Cerebellar nuclear complex (tissue), 1 donor: ENCODE results near the gene STX10.
A peak's percentile ranks its signal among the peaks of the same experiment; 100 is the strongest.

ENCODE experiments used
- DNase-seq, 2 experiments: peaks; one replicate each; lab custom pipeline; 2025; lab: John Stamatoyannopoulos, UW

The STX10 gene

DNA sequence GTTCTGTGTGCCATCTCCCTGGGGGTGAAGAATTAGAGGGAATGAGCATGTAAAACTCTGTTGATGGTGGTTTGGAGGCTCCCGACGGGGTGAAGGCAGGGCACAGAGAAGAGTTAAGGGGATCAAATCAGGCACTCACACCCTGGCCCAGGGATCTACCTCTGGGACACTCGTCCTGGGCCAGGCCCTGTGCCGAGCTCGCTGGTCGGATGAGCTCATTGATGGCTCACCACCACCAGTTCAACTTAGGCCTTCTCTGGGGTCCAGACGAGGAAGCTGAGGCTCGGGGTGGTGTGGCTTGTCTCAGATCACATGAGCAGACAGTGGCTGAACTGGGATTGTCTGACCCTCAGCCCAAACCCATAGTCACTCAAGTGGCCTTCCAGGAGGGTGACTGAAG, 30.5 kb downstream of the STX10 start:
- no peak for DNase-seq

DNA sequence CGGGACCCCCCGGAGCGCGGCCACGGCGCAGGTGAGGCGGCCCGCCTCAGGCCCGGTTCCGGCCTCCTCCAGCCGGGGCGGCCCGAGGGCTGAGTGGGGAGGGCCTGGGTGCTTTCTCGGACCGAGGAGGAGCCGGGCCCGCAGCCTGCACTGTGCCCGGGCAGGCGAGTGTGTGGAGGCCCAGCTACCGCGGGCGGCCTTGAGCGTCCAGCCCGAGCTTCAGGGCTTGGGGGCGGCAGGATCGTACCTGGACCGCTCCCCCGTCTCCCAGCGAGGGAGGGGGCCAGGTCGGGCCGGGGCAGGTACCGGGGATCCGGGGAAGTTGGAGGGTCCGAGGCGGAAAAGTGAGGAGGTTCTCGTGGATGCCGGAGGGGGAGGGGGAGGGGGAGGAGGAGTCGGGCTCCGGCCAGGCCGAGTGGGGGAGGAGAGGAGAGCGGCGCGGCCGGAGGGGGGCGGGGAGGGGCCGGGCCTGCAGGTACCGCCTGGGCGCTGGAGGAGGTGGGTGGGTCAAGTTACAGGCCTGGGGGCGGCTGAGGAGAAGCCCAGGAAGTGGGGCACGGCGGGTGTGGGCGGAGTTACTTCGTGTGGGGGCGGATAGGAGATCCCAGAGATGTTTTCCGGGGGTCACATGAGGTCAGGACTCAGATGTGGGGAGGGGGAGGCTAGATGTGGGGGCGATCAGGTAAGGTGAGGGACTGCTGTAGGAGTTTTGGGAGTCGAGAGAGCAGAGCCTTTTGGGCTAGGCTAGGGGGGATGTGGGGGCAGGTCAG, 31.6 kb downstream of the STX10 start:
- DNase-seq, result no peak

DNA sequence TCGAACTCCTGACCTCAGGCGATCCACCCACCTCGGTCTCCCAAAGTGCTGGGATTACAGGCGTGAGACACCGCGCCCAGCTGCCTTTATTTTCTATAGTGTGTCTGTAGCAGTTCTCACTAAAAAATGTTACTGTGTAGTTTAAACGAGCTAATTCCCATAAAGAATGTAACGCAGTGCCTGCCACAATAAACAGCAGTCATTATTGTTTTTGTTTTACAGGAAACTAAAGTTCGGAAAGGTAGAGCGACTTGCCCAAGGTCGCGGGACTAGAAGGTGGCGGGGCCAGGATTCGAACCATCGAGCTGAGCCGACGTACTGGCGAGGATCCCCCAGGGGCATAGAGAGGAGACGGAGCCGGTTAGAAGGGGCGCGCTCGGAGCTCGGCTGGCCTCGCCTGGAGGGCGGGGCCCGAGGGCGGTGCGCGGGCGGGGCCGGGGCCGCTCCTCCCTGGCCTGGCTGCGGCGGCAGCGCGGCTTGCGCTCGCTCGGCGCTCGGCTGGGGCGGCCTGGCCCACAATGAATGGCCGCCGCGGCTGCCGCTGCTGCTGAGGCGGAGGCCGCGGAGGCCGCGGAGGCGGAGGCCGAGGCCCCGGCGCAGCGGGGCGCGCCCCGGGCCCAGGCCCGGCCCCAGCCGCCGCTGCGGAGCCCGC, 32.3 kb downstream of the STX10 start, which contains the start of gene NACC1:
NACC1 (plus strand) TSS at position 493 of the 652 bp plus-strand sequence. CDS start 16,944 bp downstream, outside the sequence.
- DNase-seq, result peak in 1 of 2 experiments; percentile 65

DNA sequence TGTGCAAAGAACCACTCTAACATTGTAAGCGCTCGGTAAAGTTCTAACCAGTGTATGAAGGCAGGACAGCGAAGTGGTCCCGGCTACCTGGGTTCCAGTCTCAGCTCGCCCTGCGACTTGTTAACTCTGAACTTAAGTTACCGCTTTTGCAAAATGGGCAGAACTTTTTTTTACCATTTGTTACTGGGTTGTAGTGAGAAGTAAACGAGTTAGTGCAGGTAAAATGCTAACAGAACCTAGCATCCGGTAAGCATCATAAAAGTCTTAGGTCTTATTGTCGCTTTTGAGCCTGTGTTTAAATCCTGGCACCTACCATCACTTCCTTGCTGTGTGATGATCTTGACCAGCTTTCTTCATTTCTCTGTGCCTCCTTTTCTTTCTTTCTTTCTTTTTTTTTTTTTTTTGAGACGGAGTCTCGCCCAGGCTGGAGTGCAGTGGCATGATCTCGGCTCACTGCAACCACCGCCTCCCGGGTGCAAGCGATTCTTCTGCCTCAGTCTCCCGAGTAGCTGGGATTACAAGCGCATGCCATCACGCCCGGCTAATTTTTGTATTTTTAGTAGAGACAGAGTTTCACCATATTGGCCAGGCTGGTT, 32.9 kb downstream of the STX10 start:
- DNase-seq, result no peak

DNA sequence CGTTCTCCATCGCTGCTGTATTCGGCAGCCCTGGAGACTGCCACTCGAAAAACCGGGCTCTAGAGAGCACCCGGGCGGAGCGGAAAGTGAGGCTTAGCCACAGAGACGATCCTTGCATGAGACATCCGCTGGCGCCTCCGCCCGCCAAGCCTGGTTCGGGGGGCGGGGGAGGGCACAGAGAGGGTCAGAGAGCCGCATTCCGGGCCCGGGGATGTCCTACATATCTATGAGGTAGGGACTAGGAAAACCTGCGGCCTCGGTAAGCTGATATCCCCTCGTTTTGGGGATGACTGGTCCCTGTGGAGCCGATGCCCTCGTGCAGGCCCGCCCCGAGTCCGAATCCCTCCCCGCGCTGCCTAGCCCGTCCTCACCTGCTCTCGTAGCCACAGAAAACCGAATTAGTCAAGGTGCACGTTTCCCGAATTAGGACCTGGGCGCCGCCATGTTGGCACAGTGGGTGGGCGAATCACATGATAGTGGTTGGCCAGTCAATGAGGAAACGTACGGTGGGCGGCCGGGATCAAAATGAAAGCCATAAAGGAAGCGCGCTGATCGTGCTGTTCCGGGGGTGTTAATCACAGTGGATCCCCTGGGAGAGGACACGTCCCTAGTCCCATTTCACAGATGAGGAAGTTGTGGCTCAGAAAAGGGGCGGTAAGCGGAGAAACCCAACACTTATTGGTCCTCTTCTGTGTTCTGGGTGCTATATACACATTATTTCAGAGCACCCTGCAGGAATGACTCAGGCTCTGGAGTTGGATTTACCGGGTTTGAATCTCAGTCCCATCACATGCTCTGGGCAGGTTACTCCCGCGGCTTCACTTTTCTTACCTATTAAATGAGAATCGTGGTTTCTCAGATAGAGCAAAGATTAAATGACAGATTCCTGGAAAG, 33.6 kb downstream of the STX10 start, which contains the start of gene TRMT1:
TRMT1 (minus strand) TSS at position 459 of the 894 bp plus-strand sequence; CDS start at position 118, 341 bp downstream.
- peak in 1 of 2 experiments; percentile 32 for DNase-seq

DNA sequence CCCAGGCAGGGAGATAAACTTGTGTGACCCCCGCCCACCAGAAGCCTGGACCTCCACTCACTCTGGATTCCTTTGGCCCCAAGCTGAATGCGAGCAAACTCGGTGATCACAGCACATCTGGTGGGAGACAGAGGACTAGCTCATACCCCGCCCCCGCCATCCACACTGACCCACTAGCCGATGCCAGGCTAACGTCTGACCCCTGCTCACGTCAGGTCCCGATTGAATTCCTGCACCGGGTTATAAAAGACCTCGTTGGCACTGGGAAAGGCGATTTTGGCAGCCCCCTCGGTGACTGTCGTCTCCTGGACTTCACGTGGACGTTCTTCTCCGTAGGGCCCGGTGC, 34.3 kb downstream of the STX10 start:
- DNase-seq, result no peak

DNA sequence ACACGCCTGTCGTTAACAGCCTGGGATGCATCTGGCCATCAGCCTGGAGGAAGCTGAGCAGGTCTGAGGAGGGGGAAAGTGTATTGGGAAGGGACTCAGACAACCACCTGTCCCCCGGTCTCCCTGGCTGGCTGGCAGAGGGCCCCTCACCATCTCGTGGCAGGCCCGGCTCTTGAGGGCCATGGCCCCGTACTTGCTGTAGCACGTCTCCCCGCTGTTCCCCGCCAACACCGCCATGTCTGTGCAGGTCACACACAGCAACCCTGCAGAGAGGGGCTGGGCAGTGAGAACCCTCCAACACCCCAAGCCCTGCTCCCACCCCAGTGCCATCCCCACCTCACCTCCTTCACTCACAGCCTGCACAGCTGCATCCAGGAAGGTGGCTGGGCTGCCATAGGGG, 37.6 kb downstream of the STX10 start:
- no peak for DNase-seq

DNA sequence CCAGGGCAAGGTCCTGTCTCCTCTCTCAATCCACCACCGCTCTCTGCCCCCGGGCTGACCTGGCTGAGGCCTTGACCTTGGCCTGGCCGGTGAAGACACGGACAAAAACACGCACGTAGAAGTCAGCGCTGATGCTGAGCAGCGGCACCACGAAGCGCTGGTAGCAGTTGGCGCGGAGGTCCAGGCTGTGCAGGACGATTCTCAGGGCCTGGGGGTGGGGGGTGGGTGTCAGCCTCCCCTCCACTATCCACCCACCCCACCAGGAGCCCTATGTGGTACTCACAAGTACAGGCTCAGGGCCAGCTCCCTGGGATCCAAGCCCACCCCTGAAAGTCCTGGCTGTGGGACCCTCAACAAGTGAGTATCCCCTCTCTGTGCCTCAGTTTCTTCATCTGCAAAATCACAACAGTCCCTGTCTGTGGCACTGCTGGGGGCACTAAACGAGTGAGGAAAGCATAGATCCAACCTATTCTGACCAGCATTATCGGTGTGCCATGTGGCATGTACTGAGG, 40.0 kb downstream of the STX10 start:
- DNase-seq, result no peak

DNA sequence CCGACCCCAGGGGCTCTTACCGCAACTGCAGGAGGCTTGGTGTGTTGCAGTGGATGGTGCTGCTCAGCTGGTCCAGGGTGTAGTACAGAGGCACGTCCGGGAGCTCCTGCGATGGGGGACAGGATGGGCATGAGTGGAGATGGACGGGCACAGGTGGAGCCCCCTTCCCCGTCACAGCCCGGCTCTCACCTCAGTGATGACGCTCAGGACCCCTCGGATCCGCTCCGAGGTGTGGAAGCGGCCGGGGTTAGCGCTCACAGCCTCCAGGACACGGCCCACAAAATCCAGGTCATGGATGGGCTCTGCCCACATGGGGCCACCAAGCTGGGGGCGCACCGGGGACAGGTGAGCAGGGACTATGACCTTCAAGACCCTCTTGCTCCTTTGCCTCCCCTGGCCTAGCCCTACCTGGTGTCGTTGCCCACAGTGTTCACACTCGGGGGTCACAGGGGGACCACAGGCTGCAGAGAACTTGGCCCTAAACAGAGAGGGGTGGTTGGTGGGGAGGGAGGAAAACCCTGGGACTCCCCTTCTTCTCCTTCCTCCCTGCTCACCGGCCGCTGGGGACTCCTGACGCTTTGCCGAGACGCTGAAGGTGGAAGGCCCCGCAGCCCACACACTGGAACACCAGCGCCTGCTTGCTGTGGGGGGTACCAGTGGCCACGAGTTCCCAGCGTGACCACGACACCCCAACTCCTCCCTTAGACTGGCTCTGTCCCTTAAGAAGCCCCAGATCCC, 40.6 kb downstream of the STX10 start:
- DNase-seq, result no peak

DNA sequence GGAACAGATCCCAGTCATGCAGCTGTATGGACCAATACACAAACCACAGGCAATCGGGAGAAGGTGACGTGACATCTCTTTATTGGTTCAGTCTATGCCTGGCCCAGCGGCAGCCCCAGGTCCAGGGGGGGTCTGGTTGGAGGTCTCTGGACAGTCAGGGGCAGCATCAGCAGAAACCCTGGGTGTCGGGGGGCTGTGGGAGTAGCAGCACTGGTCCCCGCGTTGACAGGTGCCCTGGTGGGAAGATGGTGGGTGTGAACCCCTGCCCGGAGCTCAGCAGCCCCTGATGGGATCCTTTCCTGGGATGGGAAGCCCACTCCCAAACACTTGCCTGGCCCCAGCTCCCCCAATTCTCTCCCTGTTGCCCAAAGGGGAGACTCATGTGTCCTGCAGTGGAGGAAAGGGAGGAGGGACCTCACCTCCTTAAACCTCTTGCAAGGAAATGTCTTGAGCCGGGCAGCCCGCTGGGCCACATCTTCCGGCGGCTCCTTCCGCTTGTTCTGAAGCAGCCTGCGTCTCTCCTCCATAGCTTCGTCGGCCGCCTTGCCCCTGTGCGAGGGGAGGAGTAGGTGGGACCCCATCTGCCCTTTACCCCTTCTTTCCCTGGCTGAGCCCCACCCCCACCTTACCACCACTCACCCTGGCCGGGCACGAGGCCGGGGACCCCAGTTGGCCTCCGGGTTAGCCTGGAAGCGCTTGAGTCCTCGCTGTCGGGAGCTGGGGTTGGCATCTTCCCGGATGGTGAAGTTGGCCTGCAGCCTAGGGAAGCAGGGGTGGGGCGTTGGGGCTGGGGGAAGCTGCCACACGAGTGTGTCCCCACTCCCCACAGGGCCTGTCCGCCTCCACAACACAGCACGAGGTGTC, 45.1 kb downstream of the STX10 start:
- DNase-seq, result no peak

DNA sequence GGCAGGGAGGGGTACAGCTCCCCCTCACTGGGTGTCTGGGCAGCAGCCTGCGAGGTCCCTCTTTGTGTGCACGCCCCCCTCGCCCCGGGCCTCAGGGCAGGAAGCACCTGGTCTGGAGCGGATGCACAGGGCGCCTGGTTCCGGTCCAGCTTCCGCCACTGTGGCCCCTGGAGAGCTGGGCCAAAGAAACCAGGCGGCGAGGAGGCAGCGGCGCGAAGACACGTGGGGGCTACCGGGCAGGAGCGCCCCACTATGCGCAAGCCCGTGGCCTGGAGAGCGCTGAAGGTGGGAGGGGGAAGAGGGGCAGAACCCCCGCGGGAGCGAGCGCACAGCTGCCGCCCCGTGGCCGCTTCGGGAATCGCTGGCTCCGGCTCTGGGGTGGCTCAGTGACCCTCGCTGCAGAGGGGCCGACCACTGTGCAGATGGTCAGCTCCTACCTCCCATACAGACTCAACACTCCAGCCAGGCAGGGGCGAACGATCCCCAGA, 45.8 kb downstream of the STX10 start:
- no peak for DNase-seq

DNA sequence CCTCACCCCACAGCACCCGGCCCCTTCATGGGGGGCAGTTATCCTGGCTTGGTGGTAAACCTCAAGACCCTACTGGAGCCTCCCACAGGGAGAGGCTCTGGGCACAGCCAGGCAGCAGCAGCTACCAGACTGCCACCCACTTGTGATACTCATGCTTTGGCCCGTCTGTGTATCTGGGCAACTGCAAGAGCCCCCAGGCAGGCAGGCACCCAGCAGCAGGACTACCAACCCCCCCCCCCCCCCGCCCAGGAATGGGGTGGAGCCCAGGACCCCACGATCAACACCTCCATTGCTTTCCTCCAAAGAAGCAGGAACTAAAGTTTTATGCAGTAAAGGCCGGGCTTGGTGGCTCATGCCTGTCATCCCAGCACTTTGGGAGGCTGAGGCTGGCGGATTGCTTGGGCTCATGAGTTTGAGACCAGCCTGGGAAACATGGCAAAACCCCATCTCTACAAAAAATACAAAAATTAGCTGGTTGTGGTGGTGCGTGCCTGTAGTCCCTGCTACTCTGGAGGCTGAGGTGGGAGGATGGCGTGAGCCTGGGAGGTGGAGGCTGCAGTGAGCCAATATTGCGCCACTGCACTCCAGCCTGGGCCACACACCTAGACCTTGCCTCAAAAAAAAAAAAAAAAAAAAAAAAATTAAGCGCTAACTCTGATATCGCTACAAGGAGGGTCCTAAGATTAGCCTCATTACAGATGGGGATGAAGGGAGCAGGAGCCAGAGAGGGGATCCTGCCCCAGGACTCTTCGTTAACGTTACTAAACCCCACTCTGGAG, 46.4 kb downstream of the STX10 start:
- DNase-seq, result no peak

DNA sequence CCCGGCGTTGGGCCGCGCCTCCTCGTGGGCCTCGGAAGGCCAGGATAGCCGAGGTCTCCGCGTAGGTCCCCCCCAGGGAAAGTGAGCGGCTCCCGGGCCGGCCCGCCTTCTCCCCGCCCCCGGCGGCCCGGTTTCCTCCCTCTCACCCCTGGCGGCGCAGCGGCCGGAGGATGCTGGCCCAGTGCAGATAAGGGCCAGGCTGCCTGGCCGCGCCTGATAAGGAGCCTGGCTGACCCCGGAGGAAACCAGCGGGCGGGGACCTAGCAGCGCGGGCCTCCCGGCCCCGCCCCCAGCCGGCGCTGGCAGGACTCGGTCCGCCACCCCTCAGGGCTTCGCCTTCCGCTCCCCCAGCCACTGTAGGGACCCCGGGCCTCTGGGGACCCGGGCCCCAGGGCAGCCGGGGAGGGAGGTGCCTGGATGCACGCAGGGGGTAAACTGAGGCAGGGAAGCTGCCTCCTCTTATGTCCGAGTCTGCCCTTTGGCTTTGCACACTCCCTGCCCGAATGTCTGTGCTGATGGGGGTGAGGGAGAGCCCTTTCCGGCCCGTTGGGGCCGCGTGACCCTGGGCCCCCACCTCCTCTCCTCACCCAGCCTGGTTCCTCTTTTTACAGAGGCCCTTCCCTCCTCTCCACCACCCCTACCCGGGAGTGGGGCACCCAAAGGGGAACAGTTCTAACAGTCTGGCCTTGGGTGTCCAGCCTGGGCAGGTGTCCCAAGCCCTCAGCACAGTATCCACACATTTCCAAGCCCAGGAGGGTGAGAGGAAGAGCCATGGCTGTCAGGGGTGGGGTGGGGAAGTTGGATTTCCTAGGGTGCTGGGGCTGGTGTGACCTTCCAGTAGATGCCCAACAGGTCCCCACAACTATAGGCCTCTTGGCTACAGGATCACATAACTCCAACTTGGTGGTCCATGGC, 47.3 kb downstream of the STX10 start, which contains the start of gene LYL1:
LYL1 (minus strand) TSS at position 193 of the 915 bp plus-strand sequence. CDS start 1,687 bp downstream, outside the sequence.
- no peak for DNase-seq

DNA sequence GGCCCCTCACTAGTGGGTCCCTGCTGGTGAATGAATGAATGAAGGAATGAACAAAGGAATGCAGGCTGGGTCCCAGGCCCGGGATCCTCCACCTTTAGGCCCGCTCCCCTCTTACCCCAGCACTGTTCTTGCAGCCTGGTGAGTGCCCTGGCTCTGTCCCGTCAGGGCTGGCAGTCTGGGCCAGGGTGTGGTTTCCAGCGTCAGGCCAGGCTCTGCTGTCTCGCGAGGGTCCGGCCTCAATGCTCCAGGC, 47.8 kb downstream of the STX10 start:
- DNase-seq, result no peak

DNA sequence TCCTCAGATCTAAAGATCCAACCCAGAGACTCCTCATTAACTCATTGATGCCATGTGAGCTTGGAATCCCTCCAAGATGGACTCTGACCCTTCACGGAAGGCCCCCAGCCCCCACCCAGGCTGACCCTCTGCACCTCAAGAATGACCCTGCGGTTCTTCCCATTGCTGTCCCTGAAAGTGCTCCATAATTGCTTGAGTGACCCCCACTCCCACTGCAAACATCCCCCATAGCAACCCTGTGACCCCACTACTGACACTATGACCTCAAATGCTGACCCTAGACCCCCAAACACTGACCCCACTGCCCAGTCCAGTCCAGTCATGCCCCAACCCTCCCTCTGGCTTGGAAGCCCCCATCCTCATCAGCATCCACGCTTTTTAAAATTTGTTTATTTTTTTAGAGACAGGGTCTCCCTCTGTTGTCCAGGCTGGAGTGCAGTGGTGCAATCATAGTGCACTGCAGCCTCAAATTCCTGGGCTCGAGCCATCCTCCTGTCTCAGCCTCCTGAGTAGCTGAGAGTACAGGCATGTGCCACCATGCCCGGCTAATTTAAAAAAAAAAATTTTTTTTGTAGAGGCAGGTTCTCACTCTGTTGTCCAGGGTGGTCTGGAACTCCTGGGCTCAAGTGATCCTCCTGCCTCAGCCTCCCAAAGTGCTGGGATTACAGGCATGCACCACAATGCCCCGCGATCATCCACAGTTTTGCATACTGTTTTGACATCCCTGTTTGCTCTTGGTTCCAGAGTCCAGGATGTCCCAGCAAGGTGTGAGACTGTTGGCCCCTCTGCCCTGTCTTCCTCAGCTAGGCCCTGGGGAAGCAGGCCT, 48.4 kb downstream of the STX10 start:
- DNase-seq, result no peak

DNA sequence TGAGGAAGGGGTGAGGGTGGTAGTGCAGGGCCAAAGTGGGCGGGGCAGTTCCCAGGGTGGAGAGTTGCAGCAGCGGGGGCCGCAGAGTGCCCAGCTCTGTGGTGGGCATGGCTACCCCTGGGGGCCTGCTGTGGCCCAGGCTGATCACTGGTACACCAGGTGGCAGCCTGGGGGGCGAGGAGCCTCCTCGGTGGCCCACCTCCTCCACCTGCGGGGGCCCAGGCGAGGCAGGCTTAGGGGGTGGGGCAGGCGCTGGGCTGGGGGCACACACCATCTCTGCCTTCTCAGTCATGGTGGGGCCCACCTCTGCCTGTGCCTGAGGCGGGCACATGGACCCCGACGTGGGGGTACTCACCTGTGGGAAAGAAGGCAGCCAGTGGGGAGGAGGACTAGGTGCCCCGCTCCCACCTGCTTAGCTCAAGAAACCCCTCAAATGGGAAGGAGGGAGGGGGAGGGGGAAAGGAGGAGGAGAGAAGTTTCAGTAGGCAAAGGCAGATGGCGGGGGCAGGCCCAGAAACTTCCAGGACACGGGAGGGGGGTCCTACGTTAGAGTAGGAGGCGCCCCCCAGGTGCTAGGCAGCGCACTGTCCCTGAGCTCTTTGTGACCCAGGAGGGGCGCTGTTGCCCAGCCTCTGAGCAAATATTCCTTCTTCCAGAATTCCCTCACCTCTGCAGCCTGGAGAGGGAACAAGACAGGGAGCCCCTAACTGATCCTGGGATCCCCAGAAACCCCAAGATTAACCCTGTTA, 49.2 kb downstream of the STX10 start:
- no peak for DNase-seq
